Measurements from ENCODE around the gene ADAMTSL2.

ADAMTSL2 gene

GRCh38 chr9:133605446-133605845, 70.9 kb downstream of the ADAMTSL2 start:
- no peak for TF ChIP-seq CTCF (IDR thresholded peaks at IDR 0.05; ENCODE audit: borderline replicate concordance, control extremely low read depth, extremely low read depth, insufficient read depth, missing control alignments)
- in situ Hi-C loops (cut with MboI; ENCODE audit: low sequenced_read_pairs, unreplicated experiment), result no loop called here
- DNase-seq (ENCODE audit: low spot score), result no peak

GRCh38 chr9:133605856-133606707, 71.6 kb downstream of the ADAMTSL2 start:
- no peak for DNase-seq (ENCODE audit: low spot score)
- no peak for TF ChIP-seq CTCF (IDR thresholded peaks at IDR 0.05; ENCODE audit: borderline replicate concordance, control extremely low read depth, extremely low read depth, insufficient read depth, missing control alignments)
- in situ Hi-C loops (cut with MboI; ENCODE audit: low sequenced_read_pairs, unreplicated experiment), result no loop called here

GRCh38 chr9:133606708-133607025, 72.2 kb downstream of the ADAMTSL2 start:
- TF ChIP-seq CTCF (IDR thresholded peaks at IDR 0.05; ENCODE audit: borderline replicate concordance, control extremely low read depth, extremely low read depth, insufficient read depth, missing control alignments), result no peak
- in situ Hi-C loops (cut with MboI; ENCODE audit: low sequenced_read_pairs, unreplicated experiment), result no loop called here
- no peak for DNase-seq (ENCODE audit: low spot score)

GRCh38 chr9:133607381-133607780, 72.9 kb downstream of the ADAMTSL2 start:
- TF ChIP-seq CTCF (IDR thresholded peaks at IDR 0.05; ENCODE audit: borderline replicate concordance, control extremely low read depth, extremely low read depth, insufficient read depth, missing control alignments), result no peak
- no peak for DNase-seq (ENCODE audit: low spot score)
- in situ Hi-C loops (cut with MboI; ENCODE audit: low sequenced_read_pairs, unreplicated experiment), result no loop called here

- DNase-seq (ENCODE audit: low spot score), result no peak
- no peak for TF ChIP-seq CTCF (IDR thresholded peaks at IDR 0.05; ENCODE audit: borderline replicate concordance, control extremely low read depth, extremely low read depth, insufficient read depth, missing control alignments)
- in situ Hi-C loops (cut with MboI; ENCODE audit: low sequenced_read_pairs, unreplicated experiment), result no loop called here
Observed at GRCh38 chr9:133607976-133608375, 73.5 kb downstream of the ADAMTSL2 start.

GRCh38 chr9:133608382-133608781, 73.9 kb downstream of the ADAMTSL2 start:
- no peak for DNase-seq (ENCODE audit: low spot score)
- no peak for TF ChIP-seq CTCF (IDR thresholded peaks at IDR 0.05; ENCODE audit: borderline replicate concordance, control extremely low read depth, extremely low read depth, insufficient read depth, missing control alignments)
- in situ Hi-C loops (cut with MboI; ENCODE audit: low sequenced_read_pairs, unreplicated experiment), result no loop called here
